Measurements from ENCODE around the gene OR2K2.
A peak's percentile ranks its signal among the peaks of the same experiment; 100 is the strongest.
"Not testable (repeated sequence)": the region's sequence is repeated elsewhere in the genome, so short reads cannot be mapped to it uniquely, and the experiment has no call there.

OR2K2 gene

GRCh38 chr9:111330124-111330523, at the start of gene OR2K2:
TSS of gene OR2K2 (minus strand) at chr9:111330224. CDS start at chr9:111328433, 1,791 bp downstream.
- no peak for DNase-seq

- no peak for DNase-seq
Measured at GRCh38 chr9:111375817-111376564, 46.0 kb upstream of the OR2K2 start.

- DNase-seq: no peak
Measured at GRCh38 chr9:111375062-111375461, 45.0 kb upstream of the OR2K2 start.

GRCh38 chr9:111372297-111372696, 42.3 kb upstream of the OR2K2 start:
- no peak for DNase-seq

- DNase-seq: no peak
Measured at GRCh38 chr9:111366978-111367377, 37.0 kb upstream of the OR2K2 start.

GRCh38 chr9:111362526-111362925, 32.5 kb upstream of the OR2K2 start:
- no peak for DNase-seq

GRCh38 chr9:111360881-111361280, 30.9 kb upstream of the OR2K2 start:
- DNase-seq: no peak

- peak; percentile 50 to 88 for DNase-seq
Measured at GRCh38 chr9:111356481-111357244, 26.6 kb upstream of the OR2K2 start.

- no peak for DNase-seq
Measured at GRCh38 chr9:111352545-111352944, 22.5 kb upstream of the OR2K2 start.

GRCh38 chr9:111350556-111350955, 20.5 kb upstream of the OR2K2 start:
- DNase-seq: no peak

GRCh38 chr9:111349766-111350165, 19.7 kb upstream of the OR2K2 start:
- no peak for DNase-seq

- no peak for DNase-seq
Measured at GRCh38 chr9:111348821-111349271, 18.8 kb upstream of the OR2K2 start.

- DNase-seq: not testable (repeated sequence)
Measured at GRCh38 chr9:111334318-111334863, 4.4 kb upstream of the OR2K2 start.

GRCh38 chr9:111320631-111321030, 9.4 kb downstream of the OR2K2 start:
- no peak for DNase-seq

- no peak for DNase-seq
Measured at GRCh38 chr9:111316796-111317195, 13.2 kb downstream of the OR2K2 start.

- DNase-seq: no peak
Measured at GRCh38 chr9:111305914-111306313, 24.1 kb downstream of the OR2K2 start.

- DNase-seq: not testable (repeated sequence)
Measured at GRCh38 chr9:111304000-111304399, 26.0 kb downstream of the OR2K2 start.

- no peak for DNase-seq
Measured at GRCh38 chr9:111301195-111301594, 28.8 kb downstream of the OR2K2 start.

GRCh38 chr9:111300140-111300735, 29.8 kb downstream of the OR2K2 start:
- DNase-seq: peak in 1 of 2 experiments; percentile 17

GRCh38 chr9:111299599-111299966, 30.4 kb downstream of the OR2K2 start:
- not testable (repeated sequence) for DNase-seq

- peak in 1 of 2 experiments; percentile 86 for DNase-seq
Measured at GRCh38 chr9:111298731-111299598, 31.1 kb downstream of the OR2K2 start.

- DNase-seq: no peak
Measured at GRCh38 chr9:111298111-111298510, 31.9 kb downstream of the OR2K2 start.
